GM12801 (cell line): ENCODE data around the gene SV2A.

Experiments
- TF ChIP-seq, protein P1 (sequence below): IDR thresholded peaks from one replicate; pipeline ENCODE4 v1.5.1; 2011; ENCODE audit warnings: control low read depth; ENCODE audit not compliant: insufficient read length; ENCODE audit errors: extremely low read depth

The SV2A gene

DNA sequence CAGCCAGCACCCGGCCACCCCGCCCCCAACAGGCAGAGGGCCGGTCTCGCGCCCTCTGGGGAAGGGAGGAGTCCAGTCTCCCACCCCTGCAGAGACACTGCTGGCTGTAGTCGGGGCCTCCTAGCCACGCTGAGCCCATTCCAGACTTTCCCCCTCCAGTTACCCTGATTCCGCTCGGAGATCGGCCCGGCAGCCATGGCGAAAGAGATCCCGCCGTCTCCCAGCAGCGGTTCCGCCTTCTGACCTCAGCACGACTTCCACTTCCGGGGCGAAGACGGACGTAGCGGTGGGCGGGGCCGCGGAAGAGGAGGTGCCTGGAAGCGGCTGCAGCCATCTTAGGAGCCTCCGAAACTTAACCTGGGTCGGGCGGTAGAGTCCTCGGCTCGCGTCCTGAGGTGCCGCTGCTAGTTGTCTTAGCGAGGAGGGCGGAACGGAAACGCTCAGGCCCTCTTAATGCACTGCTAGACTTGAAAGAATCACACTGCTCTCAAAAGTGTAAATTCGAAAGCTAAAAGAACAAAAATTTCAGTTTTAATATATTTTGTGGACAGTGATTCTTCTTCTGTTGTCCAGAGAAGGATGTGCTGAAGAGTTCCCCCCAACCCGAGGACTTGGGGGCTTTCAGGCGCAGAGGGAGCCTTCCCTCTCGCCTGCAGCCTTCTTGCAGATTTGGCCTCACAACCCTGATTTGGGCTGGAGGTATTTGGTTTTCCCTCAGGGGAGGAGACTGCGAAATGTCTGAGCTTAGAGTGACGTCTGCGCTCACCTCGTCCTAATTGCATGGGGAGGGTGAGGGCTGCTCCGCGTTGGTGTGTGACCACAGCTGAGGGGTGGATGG, 10.1 kb upstream of the SV2A start, which contains the start of gene SF3B4:
SF3B4 (minus strand) TSS at position 241 of the 838 bp plus-strand sequence; CDS start at position 197, 44 bp downstream.
- TF ChIP-seq, protein P1, sequence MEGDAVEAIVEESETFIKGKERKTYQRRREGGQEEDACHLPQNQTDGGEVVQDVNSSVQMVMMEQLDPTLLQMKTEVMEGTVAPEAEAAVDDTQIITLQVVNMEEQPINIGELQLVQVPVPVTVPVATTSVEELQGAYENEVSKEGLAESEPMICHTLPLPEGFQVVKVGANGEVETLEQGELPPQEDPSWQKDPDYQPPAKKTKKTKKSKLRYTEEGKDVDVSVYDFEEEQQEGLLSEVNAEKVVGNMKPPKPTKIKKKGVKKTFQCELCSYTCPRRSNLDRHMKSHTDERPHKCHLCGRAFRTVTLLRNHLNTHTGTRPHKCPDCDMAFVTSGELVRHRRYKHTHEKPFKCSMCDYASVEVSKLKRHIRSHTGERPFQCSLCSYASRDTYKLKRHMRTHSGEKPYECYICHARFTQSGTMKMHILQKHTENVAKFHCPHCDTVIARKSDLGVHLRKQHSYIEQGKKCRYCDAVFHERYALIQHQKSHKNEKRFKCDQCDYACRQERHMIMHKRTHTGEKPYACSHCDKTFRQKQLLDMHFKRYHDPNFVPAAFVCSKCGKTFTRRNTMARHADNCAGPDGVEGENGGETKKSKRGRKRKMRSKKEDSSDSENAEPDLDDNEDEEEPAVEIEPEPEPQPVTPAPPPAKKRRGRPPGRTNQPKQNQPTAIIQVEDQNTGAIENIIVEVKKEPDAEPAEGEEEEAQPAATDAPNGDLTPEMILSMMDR, result no peak

DNA sequence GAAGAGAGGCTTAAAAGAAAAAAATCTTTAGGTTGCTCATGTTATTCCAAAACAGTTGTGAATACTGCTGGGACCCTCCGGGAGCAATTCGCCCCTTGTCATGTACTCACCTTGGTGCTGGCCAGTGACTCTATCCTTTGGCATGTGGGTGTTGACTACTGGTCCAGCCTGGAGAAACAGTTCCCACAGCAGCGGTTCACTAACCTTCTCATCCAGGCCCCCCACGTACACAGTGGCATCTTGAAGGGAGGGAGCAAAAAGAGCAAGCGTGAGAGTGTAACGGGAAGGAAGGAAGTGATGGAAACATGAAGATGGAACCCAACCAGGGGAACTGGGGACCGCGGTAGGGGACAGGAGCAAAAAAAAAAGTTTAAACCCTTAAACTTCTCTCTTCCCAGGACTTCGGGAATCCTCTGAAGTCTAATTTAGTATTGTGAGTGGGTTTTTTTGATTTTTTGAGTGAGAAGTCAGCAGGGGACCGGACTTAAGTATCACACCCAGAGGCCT, 9.5 kb upstream of the SV2A start:
- TF ChIP-seq, protein P1, result no peak

DNA sequence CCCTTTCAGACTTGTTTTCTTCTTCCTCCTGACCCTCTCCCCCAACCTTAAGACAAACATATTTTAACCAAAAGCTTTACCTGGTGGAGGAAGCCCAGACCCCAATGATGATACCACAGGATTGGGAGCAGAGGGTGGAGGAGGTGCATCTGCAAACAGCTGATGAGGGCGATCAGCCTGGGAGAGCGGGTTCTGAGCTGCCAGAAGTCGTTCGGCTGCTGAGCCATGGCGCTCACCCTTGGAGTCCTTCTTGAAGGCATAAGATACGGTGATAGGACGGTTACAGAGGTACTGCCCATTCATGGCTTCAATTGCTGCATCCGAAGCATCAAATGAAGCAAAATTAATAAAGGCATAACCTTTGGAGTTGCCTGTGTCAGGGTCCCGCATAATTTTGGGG, 8.7 kb upstream of the SV2A start:
- TF ChIP-seq, protein P1, result no peak

DNA sequence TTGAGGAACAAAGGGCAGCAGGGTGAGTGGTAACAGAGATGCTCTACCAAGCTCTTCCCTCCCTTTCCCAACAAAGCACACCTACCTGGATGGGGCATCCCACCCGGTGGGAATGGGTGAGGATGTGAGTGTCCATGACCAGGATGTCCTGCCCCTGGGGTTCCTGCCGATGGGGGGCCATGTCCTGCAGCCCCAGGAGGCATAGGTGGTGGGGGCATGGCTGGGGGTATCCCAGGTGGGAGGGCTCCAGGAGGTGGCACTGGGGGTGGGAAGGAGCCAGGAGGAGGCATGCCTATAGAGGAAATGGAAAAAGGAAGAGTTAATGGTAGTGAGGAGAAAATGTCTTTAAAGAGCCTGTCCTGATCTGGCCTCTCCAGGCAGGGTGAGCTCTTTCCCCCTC, 8.1 kb upstream of the SV2A start:
- TF ChIP-seq, protein P1, result no peak

DNA sequence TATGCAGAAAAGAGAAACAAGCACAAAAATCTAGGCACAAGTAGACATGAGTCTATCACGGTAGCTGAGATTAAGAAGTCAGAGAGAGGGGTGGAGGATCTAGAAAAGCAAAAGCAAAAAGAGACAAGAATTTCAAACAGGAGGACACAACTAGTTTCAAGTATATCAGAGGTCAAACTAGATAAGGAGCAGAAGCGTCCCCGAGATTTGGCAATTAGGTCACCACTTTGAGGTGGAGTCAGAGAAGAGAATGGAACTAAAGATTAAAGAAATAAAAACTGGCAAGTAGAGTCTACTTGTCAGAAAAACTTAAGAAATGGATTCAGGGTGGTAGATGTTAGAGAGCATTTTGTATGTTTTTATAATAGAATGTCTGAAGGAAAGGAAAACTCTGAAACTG, 7.7 kb upstream of the SV2A start:
- TF ChIP-seq, protein P1, result no peak

DNA sequence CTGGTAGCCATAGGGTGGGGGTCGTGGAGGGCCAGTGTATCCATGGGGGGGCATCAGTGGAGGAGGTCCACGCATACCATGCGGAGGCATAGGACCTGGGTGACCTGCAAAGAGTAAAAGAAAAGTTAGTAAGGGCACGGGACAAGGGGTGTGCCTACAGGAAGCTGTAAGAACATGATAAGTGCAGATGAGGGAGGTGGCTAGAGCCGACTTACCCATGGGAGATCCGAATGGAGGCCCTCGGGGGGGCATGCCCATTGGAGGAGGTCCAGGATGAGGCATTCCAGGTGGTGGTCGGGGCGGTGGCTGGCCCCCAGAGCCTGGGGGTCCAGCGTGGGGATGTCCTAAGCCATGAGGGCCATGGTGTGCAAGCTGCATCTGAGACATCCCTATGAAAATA, 6.0 kb upstream of the SV2A start:
- TF ChIP-seq, protein P1, result no peak

DNA sequence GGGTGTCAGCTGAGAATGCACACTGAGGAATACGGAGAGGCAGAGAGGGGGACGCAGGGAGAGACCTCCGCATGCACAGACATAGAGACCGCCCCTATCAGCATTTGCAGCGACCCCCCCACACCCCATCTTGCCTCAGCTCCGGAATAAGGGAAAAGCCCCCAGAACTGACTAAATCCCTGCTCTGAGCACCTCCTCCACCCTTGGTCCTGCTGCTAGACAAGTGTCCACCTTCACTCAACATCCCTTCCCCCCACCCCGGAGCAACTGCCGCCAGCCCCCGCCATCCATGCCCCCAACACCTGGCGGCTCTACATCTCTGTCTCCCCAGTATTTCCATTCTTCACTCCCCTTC, 769 bp downstream of the SV2A start:
- TF ChIP-seq, protein P1, result no peak
